Breast epithelium (tissue), 4 donors: Measurements from ENCODE around the gene TRPM7. TPM values are rescaled to one million over a fixed set of nuclear protein-coding genes. Genes with fewer than 3 reads are reported as not detected.

Source experiments
- DNase-seq, 2 donors: peaks; one replicate each; pipeline ENCODE4 v3.0.0-alpha.2; 2019; ENCODE audit warnings: low spot score in 2 of 2
- H3K27ac ChIP-seq, 2 donors: fragments of 200-600 bp; sonication (generic) in 1 of 2; one replicate each; pipeline ENCODE4 v1.5.1; 2016 to 2019; ENCODE audit warnings: mild to moderate bottlenecking in 1 of 2
- H3K27me3 ChIP-seq, 2 donors: fragments of 200-600 bp; sonication (generic) in 1 of 2; one replicate each; pipeline versions ENCODE4 v1.5.1 to v1.6.0; 2017 to 2019; ENCODE audit warnings: control low read depth in 1 of 2, mild to moderate bottlenecking in 1 of 2
- H3K36me3 ChIP-seq: fragments of 200-600 bp; one replicate; pipeline ENCODE4 v1.5.1; 2019
- H3K4me1 ChIP-seq, 2 donors: fragments of 200-600 bp; sonication (generic); one replicate each; pipeline ENCODE4 v1.5.1; 2016 to 2019; ENCODE audit warnings: control low read depth in 1 of 2
- H3K4me3 ChIP-seq, 3 donors: fragments of 200-600 bp; sonication (generic); 1 replicate in 2 of 3; 2 replicates in 1 of 3; pipeline ENCODE4 v1.5.1; 2016 to 2019; ENCODE audit warnings: mild to moderate bottlenecking in 3 of 3, moderate library complexity in 2 of 3
- H3K9me3 ChIP-seq, 2 donors: fragments of 200-600 bp; sonication (generic) in 1 of 2; one replicate each; pipeline ENCODE4 v1.5.1; 2016 to 2019; ENCODE audit warnings: control low read depth in 1 of 2
- POLR2A ChIP-seq: fragments of 450-650 bp; IDR thresholded peaks from one replicate; pipeline ENCODE4 v1.6.1; 2016; ENCODE audit warnings: antibody characterized with exemption, mild to moderate bottlenecking, moderate library complexity
- POLR2AphosphoS5 ChIP-seq, 3 donors: sonication (generic); formaldehyde crosslinking; IDR thresholded peaks; one replicate each; pipeline ENCODE4 v1.6.1; 2017; ENCODE audit warnings: antibody characterized with exemption in 3 of 3
- intact Hi-C: fragments of 100-400 bp; cut with DNase I; formaldehyde crosslinking; loops from one replicate; pipeline ENCODE4 v1.15.1; 2023; ENCODE audit warnings: low total_unique reads
- total RNA-seq, 3 donors: library from RNA; depleted of rRNA; stranded (reverse); fragments of >200 nt; gene quantifications; one replicate each; pipeline ENCODE4 v1.1.0, GENCODE V29; 2016
- TF ChIP-seq, protein P1 (sequence below), 3 donors: fragments of 450-650 bp; IDR thresholded peaks; one replicate each; pipeline ENCODE4 v1.5.1; 2016 to 2017; ENCODE audit warnings: antibody characterized with exemption in 3 of 3, mild to moderate bottlenecking in 3 of 3, moderate library complexity in 3 of 3

TRPM7 gene
- total RNA-seq, 3 donors from 2014 or later: 44.0 to 94.4 (median 66.2) TPM

DNA sequence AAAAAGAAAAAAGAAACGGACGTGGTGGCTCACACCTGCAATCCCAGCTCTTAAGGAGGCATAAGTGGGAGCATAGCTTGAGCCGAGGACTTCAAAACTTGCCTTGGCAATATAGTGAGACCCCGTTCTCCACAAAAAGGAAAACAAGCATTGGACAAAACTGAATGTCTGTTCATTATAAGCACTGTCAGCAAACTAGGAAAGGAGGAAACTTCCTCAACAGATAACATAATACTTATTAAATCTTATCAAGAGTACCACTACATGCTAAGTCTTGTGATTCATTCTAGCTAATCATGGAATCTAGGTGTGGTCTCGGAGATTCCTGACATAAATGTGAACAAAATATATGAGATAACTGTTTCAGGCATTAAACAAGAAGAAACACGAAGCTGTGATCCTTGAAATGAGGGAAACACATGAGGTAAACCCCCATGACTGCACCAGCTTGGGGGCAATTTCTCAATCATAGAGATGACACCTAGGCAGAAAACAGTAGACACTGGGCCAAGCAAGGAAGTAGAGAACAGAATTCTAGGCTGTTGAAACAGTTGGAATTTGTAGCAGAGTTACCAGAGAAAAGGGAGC is 33.3 kb downstream of the TRPM7 start:
- Histone ChIP-seq H3K9me3 (no peaks in the 10 kb centered on the region), H3K36me3 (peaks cover 8% of the 10 kb centered on the region), H3K4me1 (no peaks in the 10 kb centered on the region), H3K27ac (no peak overlapping the region), H3K4me3 (no peak overlapping the region), H3K27me3 (no peaks in the 10 kb centered on the region)
- no peak for DNase-seq
- intact Hi-C loops: no loop called here
- TF ChIP-seq POLR2AphosphoS5 (IDR thresholded peaks at IDR 0.05) (no peak), POLR2A (no peak)
- TF ChIP-seq, protein P1, sequence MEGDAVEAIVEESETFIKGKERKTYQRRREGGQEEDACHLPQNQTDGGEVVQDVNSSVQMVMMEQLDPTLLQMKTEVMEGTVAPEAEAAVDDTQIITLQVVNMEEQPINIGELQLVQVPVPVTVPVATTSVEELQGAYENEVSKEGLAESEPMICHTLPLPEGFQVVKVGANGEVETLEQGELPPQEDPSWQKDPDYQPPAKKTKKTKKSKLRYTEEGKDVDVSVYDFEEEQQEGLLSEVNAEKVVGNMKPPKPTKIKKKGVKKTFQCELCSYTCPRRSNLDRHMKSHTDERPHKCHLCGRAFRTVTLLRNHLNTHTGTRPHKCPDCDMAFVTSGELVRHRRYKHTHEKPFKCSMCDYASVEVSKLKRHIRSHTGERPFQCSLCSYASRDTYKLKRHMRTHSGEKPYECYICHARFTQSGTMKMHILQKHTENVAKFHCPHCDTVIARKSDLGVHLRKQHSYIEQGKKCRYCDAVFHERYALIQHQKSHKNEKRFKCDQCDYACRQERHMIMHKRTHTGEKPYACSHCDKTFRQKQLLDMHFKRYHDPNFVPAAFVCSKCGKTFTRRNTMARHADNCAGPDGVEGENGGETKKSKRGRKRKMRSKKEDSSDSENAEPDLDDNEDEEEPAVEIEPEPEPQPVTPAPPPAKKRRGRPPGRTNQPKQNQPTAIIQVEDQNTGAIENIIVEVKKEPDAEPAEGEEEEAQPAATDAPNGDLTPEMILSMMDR (IDR thresholded peaks at IDR 0.05): no peak

GRCh38 chr15:50652671-50653070 is 33.9 kb downstream of the TRPM7 start:
- H3K27me3 ChIP-seq: no peaks in the 10 kb centered on the region
- no peaks in the 10 kb centered on the region for H3K9me3 ChIP-seq
- no peak overlapping the region for H3K27ac ChIP-seq
- TF ChIP-seq, protein P1 (IDR thresholded peaks at IDR 0.05): no peak
- TF ChIP-seq POLR2A: no peak
- no peak for TF ChIP-seq POLR2AphosphoS5 (IDR thresholded peaks at IDR 0.05)
- intact Hi-C loops: no loop called here
- peaks cover 8% of the 10 kb centered on the region for H3K36me3 ChIP-seq
- H3K4me1 ChIP-seq: no peaks in the 10 kb centered on the region
- DNase-seq: no peak
- no peak overlapping the region for H3K4me3 ChIP-seq

DNA sequence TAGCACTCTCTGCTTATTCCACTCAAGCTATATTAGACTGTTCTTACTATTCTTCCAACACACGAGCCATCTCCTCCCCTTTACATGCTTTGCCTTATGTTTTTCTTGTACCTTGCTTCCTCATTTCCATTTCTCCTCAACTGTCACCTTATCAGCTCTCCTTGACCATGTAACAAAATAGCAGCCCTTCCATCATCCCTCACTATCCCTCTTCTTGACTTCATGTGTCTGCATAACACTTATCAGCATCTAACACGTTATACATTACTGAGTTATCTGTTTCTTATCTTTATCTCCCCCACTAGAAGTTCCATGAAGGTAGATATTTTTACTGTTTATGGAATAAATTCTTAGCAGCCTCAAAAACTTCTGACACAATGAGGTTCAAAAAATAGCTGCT is 45.3 kb downstream of the TRPM7 start:
- H3K27ac ChIP-seq: no peak overlapping the region
- DNase-seq: no peak
- peaks cover 4% of the 10 kb centered on the region for H3K36me3 ChIP-seq
- H3K27me3 ChIP-seq: no peaks in the 10 kb centered on the region
- intact Hi-C loops: no loop called here
- TF ChIP-seq, protein P1 (IDR thresholded peaks at IDR 0.05): no peak
- TF ChIP-seq POLR2A: no peak
- TF ChIP-seq POLR2AphosphoS5 (IDR thresholded peaks at IDR 0.05): no peak
- H3K9me3 ChIP-seq: no peaks in the 10 kb centered on the region
- no peak overlapping the region for H3K4me3 ChIP-seq
- H3K4me1 ChIP-seq: no peaks in the 10 kb centered on the region

DNA sequence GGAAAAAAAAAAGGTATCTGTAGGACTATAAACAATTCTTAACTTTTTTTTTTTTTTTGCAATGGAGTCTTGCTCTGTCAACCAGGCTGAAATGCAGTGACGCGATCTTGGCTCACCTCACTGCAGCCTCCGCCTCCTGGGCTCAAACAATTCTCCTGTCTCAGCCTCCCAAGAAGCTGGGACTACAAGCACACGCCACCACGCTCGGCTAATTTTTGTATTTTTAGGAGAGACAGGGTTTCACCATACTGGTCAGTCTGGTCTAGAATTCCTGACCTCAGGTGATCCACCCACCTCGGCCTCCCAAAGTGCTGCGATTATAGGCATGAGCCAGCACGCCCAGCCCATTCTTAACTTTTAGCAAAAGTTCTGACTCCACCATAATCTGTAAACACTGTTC is 50.5 kb downstream of the TRPM7 start:
- Histone ChIP-seq H3K4me1 (no peaks in the 10 kb centered on the region), H3K27me3 (no peaks in the 10 kb centered on the region), H3K27ac (no peak overlapping the region), H3K36me3 (peaks cover 3% of the 10 kb centered on the region), H3K9me3 (no peaks in the 10 kb centered on the region), H3K4me3 (no peak overlapping the region)
- intact Hi-C loops: no loop called here
- no peak for DNase-seq
- TF ChIP-seq POLR2A (no peak), POLR2AphosphoS5 (IDR thresholded peaks at IDR 0.05) (no peak)
- TF ChIP-seq, protein P1 (IDR thresholded peaks at IDR 0.05): no peak

- no peak overlapping the region for H3K4me3 ChIP-seq
- H3K27me3 ChIP-seq: no peaks in the 10 kb centered on the region
- no peaks in the 10 kb centered on the region for H3K9me3 ChIP-seq
- no peaks in the 10 kb centered on the region for H3K36me3 ChIP-seq
- TF ChIP-seq, protein P1 (IDR thresholded peaks at IDR 0.05): no peak
- TF ChIP-seq POLR2AphosphoS5 (IDR thresholded peaks at IDR 0.05): no peak
- TF ChIP-seq POLR2A: no peak
- no peaks in the 10 kb centered on the region for H3K4me1 ChIP-seq
- intact Hi-C loops: no loop called here
- no peak overlapping the region for H3K27ac ChIP-seq
- DNase-seq: no peak
Measured at GRCh38 chr15:50633653-50634052, 52.9 kb downstream of the TRPM7 start.
